SK-N-SH treated with all-trans-retinoic acid at 6 μM for 48 hours (cell line): ENCODE data around the gene SLC4A4.

ENCODE experiments used
- ARNTL ChIP-seq: fragments of 450-650 bp; formaldehyde crosslinking; IDR thresholded peaks from 2 replicates; pipeline ENCODE4 v1.5.0; 2020; ENCODE audit warnings: low read depth, mild to moderate bottlenecking, moderate library complexity, borderline replicate concordance
- BACH2 ChIP-seq: fragments of 250-450 bp; sonication (Bioruptor Pico); IDR thresholded peaks from 2 replicates; pipeline ENCODE4 v1.9.0; 2021; ENCODE audit warnings: mild to moderate bottlenecking, borderline replicate concordance
- GLIS3 ChIP-seq: fragments of 250-450 bp; sonication (Bioruptor Pico); IDR thresholded peaks from 2 replicates; pipeline ENCODE4 v1.5.0; 2020; ENCODE audit warnings: mild to moderate bottlenecking, moderate library complexity
- ISL1 ChIP-seq: fragments of 250-450 bp; sonication (Bioruptor Pico); IDR thresholded peaks from 2 replicates; pipeline ENCODE4 v2.1.2; 2022; ENCODE audit warnings: mild to moderate bottlenecking, moderate library complexity
- PATZ1 ChIP-seq: fragments of 250-450 bp; sonication (Bioruptor Pico); IDR thresholded peaks from 2 replicates; pipeline ENCODE4 v1.8.0; 2020; ENCODE audit warnings: mild to moderate bottlenecking, moderate library complexity, borderline replicate concordance
- ZFP3 ChIP-seq: fragments of 250-450 bp; sonication (Bioruptor Pico); IDR thresholded peaks from 2 replicates; pipeline ENCODE4 v1.5.0; 2020; ENCODE audit warnings: mild to moderate bottlenecking, moderate library complexity
- TF ChIP-seq, protein P1 (sequence below): fragments of 250-450 bp; sonication (Bioruptor Pico); IDR thresholded peaks from 2 replicates; pipeline ENCODE4 v1.8.0; 2021; ENCODE audit warnings: low read depth, mild to moderate bottlenecking, moderate library complexity, borderline replicate concordance

DNA sequence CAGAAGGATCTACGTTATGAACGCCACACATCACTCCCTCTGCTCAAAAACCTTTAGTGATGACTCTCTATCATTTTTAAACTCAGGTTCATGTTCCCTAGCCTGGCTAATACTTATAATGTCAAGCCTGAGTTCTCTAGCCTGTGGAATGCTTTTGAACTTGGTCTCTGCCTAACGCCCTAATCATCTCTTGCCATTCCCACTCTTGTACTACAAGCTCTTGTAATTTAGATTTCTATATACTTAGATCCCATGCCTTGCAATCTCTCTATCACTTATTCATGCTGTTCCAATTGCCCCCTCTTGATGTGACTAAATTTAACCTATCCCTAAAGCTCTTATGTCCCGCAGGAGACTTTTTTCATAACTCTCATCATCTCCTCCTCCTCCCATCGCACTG lies 40.3 kb downstream of the SLC4A4 start:
- TF ChIP-seq ARNTL (no peak), ZFP3 (no peak), GLIS3 (CRISPR knock-in tag) (no peak), BACH2 (CRISPR knock-in tag) (no peak), PATZ1 (CRISPR knock-in tag) (no peak), ISL1 (CRISPR knock-in tag) (no peak)
- TF ChIP-seq, protein P1, sequence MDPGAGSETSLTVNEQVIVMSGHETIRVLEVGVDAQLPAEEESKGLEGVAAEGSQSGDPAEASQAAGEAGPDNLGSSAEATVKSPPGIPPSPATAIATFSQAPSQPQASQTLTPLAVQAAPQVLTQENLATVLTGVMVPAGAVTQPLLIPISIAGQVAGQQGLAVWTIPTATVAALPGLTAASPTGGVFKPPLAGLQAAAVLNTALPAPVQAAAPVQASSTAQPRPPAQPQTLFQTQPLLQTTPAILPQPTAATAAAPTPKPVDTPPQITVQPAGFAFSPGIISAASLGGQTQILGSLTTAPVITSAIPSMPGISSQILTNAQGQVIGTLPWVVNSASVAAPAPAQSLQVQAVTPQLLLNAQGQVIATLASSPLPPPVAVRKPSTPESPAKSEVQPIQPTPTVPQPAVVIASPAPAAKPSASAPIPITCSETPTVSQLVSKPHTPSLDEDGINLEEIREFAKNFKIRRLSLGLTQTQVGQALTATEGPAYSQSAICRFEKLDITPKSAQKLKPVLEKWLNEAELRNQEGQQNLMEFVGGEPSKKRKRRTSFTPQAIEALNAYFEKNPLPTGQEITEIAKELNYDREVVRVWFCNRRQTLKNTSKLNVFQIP (CRISPR knock-in tag) = no peak
